Ishikawa (cell line): ENCODE measurements around the gene LRRC47.

Source experiments
- CEBPB ChIP-seq: IDR thresholded peaks from 2 replicates; pipeline ENCODE4 v1.6.1; 2012
- CREB1 ChIP-seq: IDR thresholded peaks from 2 replicates; pipeline ENCODE4 v1.6.1; 2012; ENCODE audit warnings: low read depth
- EGR1 ChIP-seq: IDR thresholded peaks from 2 replicates; pipeline ENCODE4 v1.6.1; 2012
- EP300 ChIP-seq: IDR thresholded peaks from 2 replicates; pipeline ENCODE4 v1.6.1; 2012; ENCODE audit warnings: borderline replicate concordance
- MAX ChIP-seq: IDR thresholded peaks from 2 replicates; pipeline ENCODE4 v1.6.1; 2012
- NFIC ChIP-seq: IDR thresholded peaks from 2 replicates; pipeline ENCODE4 v1.6.1; 2012
- RAD21 ChIP-seq: IDR thresholded peaks from 2 replicates; pipeline ENCODE4 v1.6.1; 2012; ENCODE audit warnings: low read depth
- REST ChIP-seq: IDR thresholded peaks from 2 replicates; pipeline ENCODE4 v1.6.1; 2012; ENCODE audit warnings: low read depth, mild to moderate bottlenecking
- TAF1 ChIP-seq: IDR thresholded peaks from 2 replicates; pipeline ENCODE4 v1.6.1; 2012; ENCODE audit warnings: low read depth, mild to moderate bottlenecking
- TEAD4 ChIP-seq: IDR thresholded peaks from 2 replicates; pipeline ENCODE4 v1.6.1; 2012
- USF1 ChIP-seq: IDR thresholded peaks from 2 replicates; pipeline ENCODE4 v1.6.1; 2012
- YY1 ChIP-seq: IDR thresholded peaks from 2 replicates; pipeline ENCODE4 v1.6.1; 2012; ENCODE audit warnings: low read depth

- TF ChIP-seq REST (no peak), EP300 (no peak), MAX (no peak), TAF1 (no peak), EGR1 (no peak), RAD21 (no peak), CEBPB (no peak), NFIC (no peak), YY1 (no peak), USF1 (no peak), CREB1 (no peak), TEAD4 (no peak)
Observed at GRCh38 chr1:3733883-3734589, 62.3 kb downstream of the LRRC47 start.
